MM.1S (cell line): ENCODE data around the gene FOXK1.
A peak's percentile ranks its signal among the peaks of the same experiment; 100 is the strongest.

Experiments
- DNase-seq: peaks from one replicate; pipeline ENCODE4 v3.0.0-alpha.2; 2015
- H2AFZ ChIP-seq: fragments of 300-600 bp; sonication (generic); 2 replicates; pipeline ENCODE4 v1.6.0; 2016; ENCODE audit warnings: antibody characterized with exemption, low read length
- H3F3A ChIP-seq: fragments of 300-600 bp; sonication (generic); 2 replicates; pipeline ENCODE4 v1.6.1; 2016; ENCODE audit warnings: mild to moderate bottlenecking, antibody characterized with exemption, low read length, moderate library complexity, mixed read lengths; ENCODE audit not compliant: insufficient read depth
- H3K27ac ChIP-seq: fragments of 300-600 bp; sonication (generic); 2 replicates; pipeline ENCODE4 v1.5.1; 2016; ENCODE audit warnings: mild to moderate bottlenecking, low read length
- H3K27me3 ChIP-seq: fragments of 300-600 bp; sonication (generic); replicated peaks from 2 replicates; pipeline ENCODE4 v1.6.0; 2016; ENCODE audit warnings: low read length; ENCODE audit not compliant: insufficient read depth
- H3K36me3 ChIP-seq: fragments of 300-600 bp; sonication (generic); replicated peaks from 2 replicates; pipeline ENCODE4 v1.6.1; 2016; ENCODE audit warnings: mild to moderate bottlenecking, low read length, mixed read lengths; ENCODE audit not compliant: insufficient read depth
- H3K4me1 ChIP-seq: fragments of 300-600 bp; sonication (generic); 2 replicates; pipeline ENCODE4 v1.6.1; 2016; ENCODE audit warnings: low read length, mixed read lengths
- H3K4me2 ChIP-seq: fragments of 300-600 bp; sonication (generic); 2 replicates; pipeline ENCODE4 v1.6.0; 2016; ENCODE audit warnings: low read depth, low read length
- H3K4me3 ChIP-seq: fragments of 300-600 bp; sonication (generic); 2 replicates; pipeline ENCODE4 v1.5.1; 2016; ENCODE audit warnings: low read length, mixed read lengths
- H3K79me2 ChIP-seq: fragments of 300-600 bp; sonication (generic); 2 replicates; pipeline ENCODE4 v1.6.1; 2016; ENCODE audit warnings: mixed run types, low read length, mixed read lengths
- H3K9ac ChIP-seq: fragments of 300-600 bp; sonication (generic); 2 replicates; pipeline ENCODE4 v1.6.1; 2016; ENCODE audit warnings: low read length, mixed read lengths
- H3K9me2 ChIP-seq: fragments of 300-600 bp; sonication (generic); replicated peaks from 2 replicates; pipeline ENCODE4 v1.6.1; 2016; ENCODE audit warnings: mild to moderate bottlenecking, low read length, mixed read lengths; ENCODE audit not compliant: insufficient read depth
- H3K9me3 ChIP-seq: fragments of 300-600 bp; sonication (generic); replicated peaks from 2 replicates; pipeline ENCODE4 v1.6.1; 2016; ENCODE audit warnings: mild to moderate bottlenecking, low read length, mixed read lengths; ENCODE audit not compliant: insufficient read depth
- H4K20me1 ChIP-seq: fragments of 300-600 bp; sonication (generic); 2 replicates; pipeline ENCODE4 v1.6.1; 2016; ENCODE audit warnings: mild to moderate bottlenecking, low read length, moderate library complexity, mixed read lengths; ENCODE audit not compliant: insufficient read depth
- CTCF ChIP-seq: fragments of 300-600 bp; sonication (generic); IDR thresholded peaks from 2 replicates; pipeline ENCODE4 v1.5.1; 2016; ENCODE audit warnings: antibody characterized with exemption, low read length, mixed read lengths
- EZH2 ChIP-seq: fragments of 300-600 bp; sonication (generic); optimal IDR thresholded peaks from 2 replicates; pipeline ENCODE3; 2017; ENCODE audit warnings: low read depth, mild to moderate bottlenecking, antibody characterized with exemption, low read length, mixed read lengths
- EZH2phosphoT487 ChIP-seq: fragments of 300-600 bp; sonication (generic); IDR thresholded peaks from 2 replicates; pipeline ENCODE4 v1.6.1; 2018; ENCODE audit warnings: antibody characterized with exemption, low read length

FOXK1 gene

GRCh38 chr7:4745971-4746919, 64.2 kb downstream of the FOXK1 start:
- Histone ChIP-seq H3K27me3 (no peaks in the 10 kb centered on the region), H3K79me2 (peaks cover 64% of the 10 kb centered on the region), H3K27ac (peak overlapping the region; percentile 83), H3K4me1 (peaks cover 18% of the 10 kb centered on the region), H3K4me2 (peak overlapping the region; percentile 70), H3K36me3 (0 out of 2 replicates have a peak, but pooled peaks cover 2% of the 10 kb centered on the region), H4K20me1 (no peaks in the 10 kb centered on the region), H3F3A (peaks cover 30% of the 10 kb centered on the region), H3K9me3 (no peaks in the 10 kb centered on the region), H3K9me2 (no peaks in the 10 kb centered on the region), H3K9ac (peak overlapping the region; percentile 61), H3K4me3 (peak overlapping the region; percentile 47), H2AFZ (no peak overlapping the region)
- peak; percentile 78 for DNase-seq
- no peak for TF ChIP-seq CTCF
- no peak for TF ChIP-seq EZH2phosphoT487
- no peak for TF ChIP-seq EZH2

DNA sequence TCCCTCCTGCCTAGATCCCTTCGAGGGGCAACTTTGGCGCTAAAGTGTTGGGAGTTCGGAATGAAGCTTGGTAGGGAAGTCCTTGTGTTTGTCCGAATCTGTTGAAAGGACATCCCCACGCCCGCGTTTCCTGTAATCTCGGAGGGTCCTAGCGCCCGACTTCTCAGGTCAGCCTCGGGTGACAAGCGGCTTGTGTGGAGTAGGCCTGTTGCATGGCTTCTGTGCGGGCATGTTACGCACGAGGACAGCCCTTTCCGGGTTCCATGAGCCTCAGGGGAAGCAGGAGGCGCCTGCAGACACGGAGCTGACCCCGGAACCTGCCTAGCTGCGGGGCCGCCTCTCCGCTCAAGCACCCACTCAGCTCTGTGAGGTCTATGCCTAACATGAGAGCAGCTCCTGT, 64.9 kb downstream of the FOXK1 start:
- Histone ChIP-seq H2AFZ (no peak overlapping the region), H3K79me2 (peaks cover 62% of the 10 kb centered on the region), H4K20me1 (no peaks in the 10 kb centered on the region), H3K4me2 (no peak overlapping the region; the same call in 1 of the 2 replicates), H3K27ac (no peak overlapping the region), H3K9me2 (no peaks in the 10 kb centered on the region), H3K9me3 (no peaks in the 10 kb centered on the region), H3K4me1 (peaks cover 18% of the 10 kb centered on the region), H3K4me3 (no peak overlapping the region), H3F3A (peaks cover 30% of the 10 kb centered on the region), H3K36me3 (0 out of 2 replicates have a peak, but pooled peaks cover 2% of the 10 kb centered on the region), H3K9ac (no peak overlapping the region), H3K27me3 (no peaks in the 10 kb centered on the region)
- TF ChIP-seq CTCF (no peak), EZH2 (no peak), EZH2phosphoT487 (no peak)
- no peak for DNase-seq

DNA sequence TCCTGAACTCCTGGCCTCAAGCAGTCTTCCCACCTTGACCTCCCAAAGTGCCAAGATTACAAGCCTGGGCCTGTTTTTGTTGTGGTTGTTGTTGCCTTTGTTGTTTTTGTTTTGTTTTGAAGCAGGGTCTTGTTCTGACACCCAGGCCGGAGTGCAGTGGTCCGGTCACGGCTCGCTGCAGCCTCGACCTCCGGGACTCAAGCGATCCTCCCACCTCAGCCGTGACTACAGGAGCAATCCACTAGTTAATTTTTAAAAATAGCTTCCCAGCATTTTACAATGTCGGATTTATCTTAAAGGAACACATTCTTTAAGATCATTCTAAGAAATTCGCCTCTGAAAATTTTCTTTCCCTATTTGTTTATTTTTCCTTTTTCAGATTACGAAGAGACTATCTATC, 65.7 kb downstream of the FOXK1 start:
- peaks cover 18% of the 10 kb centered on the region for H3K4me1 ChIP-seq

More for the DNA sequence above, 65.7 kb downstream of the FOXK1 start:
- H4K20me1 ChIP-seq: no peaks in the 10 kb centered on the region
- H3K27me3 ChIP-seq: no peaks in the 10 kb centered on the region
- H3K9me2 ChIP-seq: no peaks in the 10 kb centered on the region
- H3K4me2 ChIP-seq: no peak overlapping the region
- H3K36me3 ChIP-seq: no peaks in the 10 kb centered on the region
- no peak for DNase-seq
- TF ChIP-seq EZH2 (no peak), EZH2phosphoT487 (no peak), CTCF (no peak)
- peaks cover 30% of the 10 kb centered on the region for H3F3A ChIP-seq
- H3K79me2 ChIP-seq: peaks cover 54% of the 10 kb centered on the region
- no peak overlapping the region for H3K27ac ChIP-seq
- no peak overlapping the region for H2AFZ ChIP-seq
- no peak overlapping the region for H3K9ac ChIP-seq
- no peak overlapping the region for H3K4me3 ChIP-seq
- no peaks in the 10 kb centered on the region for H3K9me3 ChIP-seq
